Activated T-helper 1 cell treated with anti-CD3 and anti-CD28 coated beads, Interleukin-2, amount 50 U/mL, for 16 hours (primary cell): Measurements from ENCODE around the gene ZMYND12.

Source experiments
- DNase-seq, 2 donors: peaks; one replicate each; pipeline ENCODE4 v3.0.0-alpha.2; 2020; ENCODE audit warnings: low read depth in 1 of 2, low spot score in 1 of 2

ZMYND12 gene

GRCh38 chr1:42442662-42443061 lies 13.2 kb downstream of the ZMYND12 start:
- no peak for DNase-seq

- DNase-seq, result no peak
These were observed 15.9 kb downstream of the ZMYND12 start for GRCh38 chr1:42439940-42440339.

- DNase-seq, result no peak
These were observed 21.5 kb downstream of the ZMYND12 start for GRCh38 chr1:42434340-42434739.

GRCh38 chr1:42433369-42433768 lies 22.5 kb downstream of the ZMYND12 start:
- no peak for DNase-seq

GRCh38 chr1:42432714-42433113 lies 23.1 kb downstream of the ZMYND12 start:
- no peak for DNase-seq

- DNase-seq, result no peak
These were observed 24.3 kb downstream of the ZMYND12 start for GRCh38 chr1:42431514-42431913.

- no peak for DNase-seq
These were observed 25.3 kb downstream of the ZMYND12 start for GRCh38 chr1:42430286-42431135.

- DNase-seq, result no peak
These were observed 26.2 kb downstream of the ZMYND12 start for GRCh38 chr1:42429603-42430002.

GRCh38 chr1:42427240-42427639 lies 28.6 kb downstream of the ZMYND12 start:
- no peak for DNase-seq

- DNase-seq, result no peak
These were observed 31.6 kb downstream of the ZMYND12 start for GRCh38 chr1:42424201-42424600.

- no peak for DNase-seq
These were observed 32.1 kb downstream of the ZMYND12 start for GRCh38 chr1:42423681-42424080.

GRCh38 chr1:42422737-42423136 lies 33.1 kb downstream of the ZMYND12 start:
- DNase-seq, result no peak

GRCh38 chr1:42420911-42421585 lies 34.8 kb downstream of the ZMYND12 start:
- DNase-seq, result no peak

- no peak for DNase-seq
These were observed 35.7 kb downstream of the ZMYND12 start for GRCh38 chr1:42420121-42420520.

- no peak for DNase-seq
These were observed 36.5 kb downstream of the ZMYND12 start for GRCh38 chr1:42419126-42419821.

GRCh38 chr1:42418516-42418915 lies 37.3 kb downstream of the ZMYND12 start:
- no peak for DNase-seq

GRCh38 chr1:42417166-42417565 lies 38.7 kb downstream of the ZMYND12 start:
- no peak for DNase-seq

- no peak for DNase-seq
These were observed 41.0 kb downstream of the ZMYND12 start for GRCh38 chr1:42414551-42415496.

- DNase-seq, result no peak
These were observed 51.9 kb downstream of the ZMYND12 start for GRCh38 chr1:42403880-42404400.

GRCh38 chr1:42399315-42400100 lies 56.3 kb downstream of the ZMYND12 start:
- DNase-seq, result no peak
